ENCODE measurements around the gene ZFAND3. TPM values are rescaled to one million over a fixed set of nuclear protein-coding genes. Genes with fewer than 3 reads are reported as not detected.

The ZFAND3 gene
- total and polyA plus RNA-seq, 2 of the 4 experiments (the other 2 are of a cell fraction), result 10.9 to 26.7 TPM

DNA sequence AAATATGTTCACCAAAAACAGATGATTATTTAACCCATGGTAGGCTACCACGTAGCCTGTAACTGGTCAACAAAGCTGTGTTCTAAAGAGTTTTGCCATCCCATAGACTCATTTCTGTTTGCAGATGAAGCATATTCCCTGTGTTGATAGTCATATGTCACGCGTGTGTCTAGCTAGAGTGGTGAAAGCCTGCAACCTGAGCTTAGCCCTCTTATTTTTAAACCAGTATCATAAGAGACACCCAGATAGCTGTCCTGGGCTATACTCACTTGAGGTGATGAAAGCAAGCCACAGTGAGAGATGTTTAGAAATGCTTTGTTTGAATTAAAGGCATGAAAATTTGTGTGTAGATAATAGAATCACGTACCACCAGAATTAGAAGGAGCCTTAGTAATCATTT, 307.8 kb downstream of the ZFAND3 start:
- no peak overlapping the region for H3K9ac ChIP-seq (ENCODE audit: low read depth, low read length)
- no peak overlapping the region for H3K18ac ChIP-seq (ENCODE audit: low read depth, low read length)
- intact Hi-C loops (cut with micrococcal nuclease) (no loop called here), dilution Hi-C loops (cut with HindIII; ENCODE audit: low sequenced_read_pairs, unreplicated experiment) (no loop called here), in situ Hi-C loops (cut with MboI; ENCODE audit: low sequenced_read_pairs) (no loop called here)
- H4K20me1 ChIP-seq (ENCODE audit: insufficient read depth, low read length), result peaks cover 22% of the 10 kb centered on the region
- no peak overlapping the region for H2AK9ac ChIP-seq (replicated peaks; ENCODE audit: low read depth, low read length, poor library complexity)
- H4K8ac ChIP-seq (ENCODE audit: low read depth in 2 of 2, low read length in 2 of 2), result no peak overlapping the region
- no peak overlapping the region for H2BK5ac ChIP-seq (ENCODE audit: low read depth, low read length, poor library complexity, severe bottlenecking)
- no peak overlapping the region for H2AK5ac ChIP-seq (ENCODE audit: low read depth, low read length)
- no peak overlapping the region for H2BK20ac ChIP-seq (ENCODE audit: low read depth, low read length)
- no peak overlapping the region for H4K5ac ChIP-seq (ENCODE audit: low read depth, low read length)
- H3K27me3 ChIP-seq (ENCODE audit: control insufficient read depth, insufficient read depth, low read length), result no peaks in the 10 kb centered on the region
- no TSS peak for BruUV-seq (replicated peaks)
- TF ChIP-seq USF2 (IDR thresholded peaks at IDR 0.05; ENCODE audit: low read depth, low read length) (no peak), RFX5 (IDR thresholded peaks at IDR 0.05; ENCODE audit: low read depth, low read length) (no peak), RCOR1 (IDR thresholded peaks at IDR 0.05; ENCODE audit: insufficient replicate concordance, low read length) (no peak), RAD21 (IDR thresholded peaks at IDR 0.05; ENCODE audit: low read length) (no peak), MAFK (IDR thresholded peaks at IDR 0.05; ENCODE audit: low read depth, low read length) (no peak), FOS (IDR thresholded peaks at IDR 0.05; ENCODE audit: low read depth, low read length) (no peak), CEBPB (IDR thresholded peaks at IDR 0.05; ENCODE audit: low read depth, low read length) (no peak), SMC3 (IDR thresholded peaks at IDR 0.05; ENCODE audit: low read depth, low read length) (no peak), MXI1 (IDR thresholded peaks at IDR 0.05; ENCODE audit: borderline replicate concordance, low read depth, low read length) (no peak), BHLHE40 (IDR thresholded peaks at IDR 0.05; ENCODE audit: low read depth, low read length) (no peak), CHD1 (IDR thresholded peaks at IDR 0.05; ENCODE audit: low read depth, low read length) (no peak), NFE2L2 (IDR thresholded peaks at IDR 0.05; ENCODE audit: low read depth, low read length) (no peak), MAZ (IDR thresholded peaks at IDR 0.05; ENCODE audit: borderline replicate concordance, low read depth, low read length) (no peak), POLR2A (IDR thresholded peaks at IDR 0.05; ENCODE audit: low read depth, low read length) (no peak), ELK1 (IDR thresholded peaks at IDR 0.05; ENCODE audit: borderline replicate concordance, low read depth, low read length) (no peak)
- TF ChIP-seq, protein P1, sequence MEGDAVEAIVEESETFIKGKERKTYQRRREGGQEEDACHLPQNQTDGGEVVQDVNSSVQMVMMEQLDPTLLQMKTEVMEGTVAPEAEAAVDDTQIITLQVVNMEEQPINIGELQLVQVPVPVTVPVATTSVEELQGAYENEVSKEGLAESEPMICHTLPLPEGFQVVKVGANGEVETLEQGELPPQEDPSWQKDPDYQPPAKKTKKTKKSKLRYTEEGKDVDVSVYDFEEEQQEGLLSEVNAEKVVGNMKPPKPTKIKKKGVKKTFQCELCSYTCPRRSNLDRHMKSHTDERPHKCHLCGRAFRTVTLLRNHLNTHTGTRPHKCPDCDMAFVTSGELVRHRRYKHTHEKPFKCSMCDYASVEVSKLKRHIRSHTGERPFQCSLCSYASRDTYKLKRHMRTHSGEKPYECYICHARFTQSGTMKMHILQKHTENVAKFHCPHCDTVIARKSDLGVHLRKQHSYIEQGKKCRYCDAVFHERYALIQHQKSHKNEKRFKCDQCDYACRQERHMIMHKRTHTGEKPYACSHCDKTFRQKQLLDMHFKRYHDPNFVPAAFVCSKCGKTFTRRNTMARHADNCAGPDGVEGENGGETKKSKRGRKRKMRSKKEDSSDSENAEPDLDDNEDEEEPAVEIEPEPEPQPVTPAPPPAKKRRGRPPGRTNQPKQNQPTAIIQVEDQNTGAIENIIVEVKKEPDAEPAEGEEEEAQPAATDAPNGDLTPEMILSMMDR (conservative IDR thresholded peaks at IDR 0.05; ENCODE audit: low read depth, low read length), result no peak
- WGBS, 2 experiments (ENCODE audit: extremely low coverage in 2 of 2, insufficient read length in 1 of 2), result no CpG with 5 or more reads among the region's 4 CpGs
- no peak overlapping the region for H2AFZ ChIP-seq (replicated peaks; ENCODE audit: low read length, poor library complexity)
- ChIA-PET POLR2A (ENCODE audit: unreplicated experiment) (no interaction called here), CTCF (interaction anchor here (0.6 to 1.2 kb wide), 3 partner anchors 8 to 20 kb away, joined by 3 read pairs; no protein-coding TSS in a partner anchor)
- H3K4me2 ChIP-seq (ENCODE audit: low read depth, low read length), result no peak overlapping the region
- H3K79me1 ChIP-seq (ENCODE audit: low read depth in 1 of 2, low read length in 2 of 2), result peaks cover 15 to 49% of the 10 kb centered on the region in 2 experiments
- no peak overlapping the region for H4K91ac ChIP-seq (ENCODE audit: insufficient read depth, low read depth, low read length)
- H3K27ac ChIP-seq (ENCODE audit: insufficient read depth, low read length), result no peak overlapping the region
- H3K4ac ChIP-seq (ENCODE audit: low read depth, low read length), result no peak overlapping the region
- H3K4me3 ChIP-seq (ENCODE audit: insufficient read depth, low read depth, low read length), result no peak overlapping the region
- no peak overlapping the region for H2BK120ac ChIP-seq (ENCODE audit: low read depth, low read length)
- H3K4me1 ChIP-seq (ENCODE audit: control insufficient read depth, insufficient read depth, low read length), result peaks cover 6% of the 10 kb centered on the region; the same call in 1 of the 2 replicates
- H2BK15ac ChIP-seq (ENCODE audit: low read depth, low read length), result no peak overlapping the region
- ATAC-seq (ENCODE audit: low read depth) (no peak), DNase-seq (no peak)
- H3K56ac ChIP-seq (ENCODE audit: extremely low read depth, insufficient read depth, low read length), result no peak overlapping the region
- no peak overlapping the region; the same call in 1 of the 2 replicates for H3K14ac ChIP-seq (replicated peaks; ENCODE audit: low read depth, low read length)
- H3K23ac ChIP-seq (ENCODE audit: low read depth, low read length), result no peak overlapping the region
- peaks cover 18% of the 10 kb centered on the region for H3K9me1 ChIP-seq (ENCODE audit: insufficient read depth, low read length)
- H3K9me3 ChIP-seq (ENCODE audit: control insufficient read depth, insufficient read depth, low read length), result no peaks in the 10 kb centered on the region
- H3K36me3 ChIP-seq (ENCODE audit: control insufficient read depth, insufficient read depth, low read length), result peaks cover 12% of the 10 kb centered on the region

All from IMR-90 (cell line).